WTC11 (cell line): Measurements from ENCODE around the gene PXMP2. TPM values are rescaled to one million over a fixed set of nuclear protein-coding genes. Genes with fewer than 3 reads are reported as not detected.

ENCODE experiments used
- ATAC-seq: fragments of 200-7000 bp; cut with Tn5 transposase; 2 replicates; pipeline ENCODE4 v1.10.0; 2021; ENCODE audit warnings: mild to moderate bottlenecking, moderate library complexity
- CTCF ChIA-PET: fragments of 300-600 bp; sonication (Branson Sonifier 250); formaldehyde crosslinking; loops from one replicate; lab custom pipeline; 2021; ENCODE audit warnings: antibody characterized with exemption; lab: Charles Lee
- POLR2A ChIA-PET: fragments of 350-600 bp; sonication (Branson Sonifier 250); formaldehyde crosslinking; loops from one replicate; lab custom pipeline; 2021; ENCODE audit warnings: antibody characterized with exemption; lab: Charles Lee
- DNase-seq: peaks from one replicate; pipeline ENCODE4 v3.0.0; 2021; ENCODE audit warnings: low spot score
- H3K27ac Mint-ChIP-seq: 2 replicates; pipeline ENCODE4 v1.8.0; 2021; ENCODE audit warnings: mixed read lengths
- H3K27me3 Mint-ChIP-seq: 2 replicates; pipeline ENCODE4 v1.8.0; 2021; ENCODE audit warnings: low read depth, mild to moderate bottlenecking, moderate library complexity, mixed read lengths
- H3K36me3 Mint-ChIP-seq: 2 replicates; pipeline ENCODE4 v1.8.0; 2021; ENCODE audit warnings: mixed read lengths
- H3K4me1 Mint-ChIP-seq: 2 replicates; pipeline ENCODE4 v1.8.0; 2022; ENCODE audit warnings: mixed read lengths
- H3K4me3 Mint-ChIP-seq: 2 replicates; pipeline ENCODE4 v1.8.0; 2021; ENCODE audit warnings: mild to moderate bottlenecking, moderate library complexity, mixed read lengths
- H3K9me3 Mint-ChIP-seq: 2 replicates; pipeline ENCODE4 v1.8.0; 2021; ENCODE audit warnings: mixed read lengths
- CBFB ChIP-seq: sonication (generic); formaldehyde crosslinking; IDR thresholded peaks from 2 replicates; pipeline ENCODE4 v1.8.1; 2022; ENCODE audit warnings: mild to moderate bottlenecking, low read depth, missing genetic modification reagents
- ESRRA ChIP-seq: sonication (generic); formaldehyde crosslinking; IDR thresholded peaks from 2 replicates; pipeline ENCODE4 v1.8.1; 2022; ENCODE audit warnings: mild to moderate bottlenecking, missing genetic modification reagents, borderline replicate concordance
- ETV6 ChIP-seq: sonication (generic); formaldehyde crosslinking; IDR thresholded peaks from 2 replicates; pipeline ENCODE4 v1.8.1; 2022; ENCODE audit warnings: mild to moderate bottlenecking, missing genetic modification reagents
- GRHL2 ChIP-seq: fragments of 250-450 bp; sonication (Bioruptor Pico); IDR thresholded peaks from 2 replicates; pipeline ENCODE4 v1.8.0; 2022; ENCODE audit warnings: mild to moderate bottlenecking, moderate library complexity; ENCODE audit not compliant: insufficient replicate concordance, severe bottlenecking
- IRF2 ChIP-seq: sonication (generic); formaldehyde crosslinking; IDR thresholded peaks from 2 replicates; pipeline ENCODE4 v1.8.0; 2022; ENCODE audit warnings: low read depth, missing genetic modification reagents, borderline replicate concordance
- MYBL2 ChIP-seq: sonication (generic); formaldehyde crosslinking; IDR thresholded peaks from 2 replicates; pipeline ENCODE4 v1.8.1; 2023; ENCODE audit warnings: mild to moderate bottlenecking, moderate library complexity, missing genetic modification reagents
- NR1H2 ChIP-seq: sonication (generic); formaldehyde crosslinking; IDR thresholded peaks from 2 replicates; pipeline ENCODE4 v1.9.0; 2021; ENCODE audit warnings: mild to moderate bottlenecking, moderate library complexity, missing genetic modification reagents
- NR2C2 ChIP-seq: sonication (generic); formaldehyde crosslinking; IDR thresholded peaks from 2 replicates; pipeline ENCODE4 v1.8.0; 2022; ENCODE audit warnings: mild to moderate bottlenecking, missing genetic modification reagents
- SP1 ChIP-seq: sonication (generic); formaldehyde crosslinking; conservative IDR thresholded peaks from 2 replicates; pipeline ENCODE4 v1.8.1; 2022; ENCODE audit warnings: missing genetic modification reagents
- total RNA-seq: library from RNA; stranded (reverse); gene quantifications from 3 replicates; pipeline ENCODE4 v1.2.3, GENCODE V29; 2021
- TF ChIP-seq, protein P1 (sequence below): sonication (generic); formaldehyde crosslinking; conservative IDR thresholded peaks from 2 replicates; pipeline ENCODE4 v1.8.1; 2022; ENCODE audit warnings: mild to moderate bottlenecking, missing genetic modification reagents
- TF ChIP-seq, protein P2 (sequence below): fragments of 250-450 bp; sonication (Bioruptor Pico); IDR thresholded peaks from 2 replicates; pipeline ENCODE4 v2.1.2; 2022; ENCODE audit warnings: mild to moderate bottlenecking, moderate library complexity
- TF ChIP-seq, protein P3 (sequence below): sonication (generic); formaldehyde crosslinking; IDR thresholded peaks from 2 replicates; pipeline ENCODE4 v1.8.1; 2022; ENCODE audit warnings: missing genetic modification reagents, borderline replicate concordance
- TF ChIP-seq, protein P4 (sequence below): sonication (generic); formaldehyde crosslinking; IDR thresholded peaks from 2 replicates; pipeline ENCODE4 v1.8.0; 2022; ENCODE audit warnings: missing genetic modification reagents
- TF ChIP-seq, protein P5 (sequence below): fragments of 250-450 bp; sonication (Bioruptor Pico); conservative IDR thresholded peaks from 2 replicates; pipeline ENCODE4 v1.9.0; 2021; ENCODE audit warnings: mild to moderate bottlenecking
- TF ChIP-seq, protein P6 (sequence below): sonication (generic); formaldehyde crosslinking; IDR thresholded peaks from 2 replicates; pipeline ENCODE4 v1.8.1; 2023; ENCODE audit warnings: mild to moderate bottlenecking, missing genetic modification reagents, borderline replicate concordance

The PXMP2 gene
- total RNA-seq, 1 experiment from 2014 or later: 12.6 TPM

DNA sequence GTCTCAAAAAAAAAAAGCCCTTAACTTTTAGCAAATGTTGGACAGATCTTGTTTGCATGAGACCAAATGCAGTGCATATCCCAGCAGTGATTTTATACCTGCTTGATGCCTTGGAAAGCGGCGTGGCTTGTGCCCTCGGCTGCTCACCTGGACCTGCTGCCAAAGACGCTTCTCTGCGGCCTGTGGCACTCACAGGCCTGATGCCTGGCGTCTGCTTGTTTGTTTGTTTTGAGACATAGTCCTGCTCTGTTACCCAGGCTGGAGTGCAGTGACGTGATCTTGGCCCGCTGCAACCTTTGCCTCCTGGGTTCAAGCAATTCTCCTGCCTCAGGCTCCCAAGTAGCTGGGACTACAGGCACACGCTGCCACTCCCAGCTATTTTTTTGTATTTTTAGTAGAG, 28.5 kb downstream of the PXMP2 start:
- no peak for ATAC-seq
- no peak overlapping the region for H3K4me3 Mint-ChIP-seq
- ChIA-PET CTCF (no interaction called here), POLR2A (no interaction called here)
- 0 out of 2 replicates have a peak, but pooled peaks cover 5% of the 10 kb centered on the region for H3K4me1 Mint-ChIP-seq
- TF ChIP-seq, protein P1, sequence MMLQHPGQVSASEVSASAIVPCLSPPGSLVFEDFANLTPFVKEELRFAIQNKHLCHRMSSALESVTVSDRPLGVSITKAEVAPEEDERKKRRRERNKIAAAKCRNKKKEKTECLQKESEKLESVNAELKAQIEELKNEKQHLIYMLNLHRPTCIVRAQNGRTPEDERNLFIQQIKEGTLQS (CRISPR knock-in tag): no peak
- TF ChIP-seq ESRRA (CRISPR knock-in tag) (no peak), GRHL2 (no peak), NR2C2 (CRISPR knock-in tag) (no peak), ETV6 (CRISPR knock-in tag) (no peak), CBFB (no peak), IRF2 (CRISPR knock-in tag) (no peak), NR1H2 (no peak), SP1 (CRISPR knock-in tag) (no peak), MYBL2 (CRISPR knock-in tag) (no peak)
- TF ChIP-seq, protein P2, sequence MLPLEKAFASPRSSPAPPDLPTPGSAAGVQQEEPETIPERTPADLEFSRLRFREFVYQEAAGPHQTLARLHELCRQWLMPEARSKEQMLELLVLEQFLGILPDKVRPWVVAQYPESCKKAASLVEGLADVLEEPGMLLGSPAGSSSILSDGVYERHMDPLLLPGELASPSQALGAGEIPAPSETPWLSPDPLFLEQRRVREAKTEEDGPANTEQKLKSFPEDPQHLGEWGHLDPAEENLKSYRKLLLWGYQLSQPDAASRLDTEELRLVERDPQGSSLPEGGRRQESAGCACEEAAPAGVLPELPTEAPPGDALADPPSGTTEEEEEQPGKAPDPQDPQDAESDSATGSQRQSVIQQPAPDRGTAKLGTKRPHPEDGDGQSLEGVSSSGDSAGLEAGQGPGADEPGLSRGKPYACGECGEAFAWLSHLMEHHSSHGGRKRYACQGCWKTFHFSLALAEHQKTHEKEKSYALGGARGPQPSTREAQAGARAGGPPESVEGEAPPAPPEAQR (CRISPR knock-in tag): no peak
- TF ChIP-seq, protein P3, sequence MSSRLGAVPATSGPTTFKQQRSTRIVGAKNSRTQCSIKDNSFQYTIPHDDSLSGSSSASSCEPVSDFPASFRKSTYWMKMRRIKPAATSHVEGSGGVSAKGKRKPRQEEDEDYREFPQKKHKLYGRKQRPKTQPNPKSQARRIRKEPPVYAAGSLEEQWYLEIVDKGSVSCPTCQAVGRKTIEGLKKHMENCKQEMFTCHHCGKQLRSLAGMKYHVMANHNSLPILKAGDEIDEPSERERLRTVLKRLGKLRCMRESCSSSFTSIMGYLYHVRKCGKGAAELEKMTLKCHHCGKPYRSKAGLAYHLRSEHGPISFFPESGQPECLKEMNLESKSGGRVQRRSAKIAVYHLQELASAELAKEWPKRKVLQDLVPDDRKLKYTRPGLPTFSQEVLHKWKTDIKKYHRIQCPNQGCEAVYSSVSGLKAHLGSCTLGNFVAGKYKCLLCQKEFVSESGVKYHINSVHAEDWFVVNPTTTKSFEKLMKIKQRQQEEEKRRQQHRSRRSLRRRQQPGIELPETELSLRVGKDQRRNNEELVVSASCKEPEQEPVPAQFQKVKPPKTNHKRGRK (CRISPR knock-in tag): no peak
- TF ChIP-seq, protein P4, sequence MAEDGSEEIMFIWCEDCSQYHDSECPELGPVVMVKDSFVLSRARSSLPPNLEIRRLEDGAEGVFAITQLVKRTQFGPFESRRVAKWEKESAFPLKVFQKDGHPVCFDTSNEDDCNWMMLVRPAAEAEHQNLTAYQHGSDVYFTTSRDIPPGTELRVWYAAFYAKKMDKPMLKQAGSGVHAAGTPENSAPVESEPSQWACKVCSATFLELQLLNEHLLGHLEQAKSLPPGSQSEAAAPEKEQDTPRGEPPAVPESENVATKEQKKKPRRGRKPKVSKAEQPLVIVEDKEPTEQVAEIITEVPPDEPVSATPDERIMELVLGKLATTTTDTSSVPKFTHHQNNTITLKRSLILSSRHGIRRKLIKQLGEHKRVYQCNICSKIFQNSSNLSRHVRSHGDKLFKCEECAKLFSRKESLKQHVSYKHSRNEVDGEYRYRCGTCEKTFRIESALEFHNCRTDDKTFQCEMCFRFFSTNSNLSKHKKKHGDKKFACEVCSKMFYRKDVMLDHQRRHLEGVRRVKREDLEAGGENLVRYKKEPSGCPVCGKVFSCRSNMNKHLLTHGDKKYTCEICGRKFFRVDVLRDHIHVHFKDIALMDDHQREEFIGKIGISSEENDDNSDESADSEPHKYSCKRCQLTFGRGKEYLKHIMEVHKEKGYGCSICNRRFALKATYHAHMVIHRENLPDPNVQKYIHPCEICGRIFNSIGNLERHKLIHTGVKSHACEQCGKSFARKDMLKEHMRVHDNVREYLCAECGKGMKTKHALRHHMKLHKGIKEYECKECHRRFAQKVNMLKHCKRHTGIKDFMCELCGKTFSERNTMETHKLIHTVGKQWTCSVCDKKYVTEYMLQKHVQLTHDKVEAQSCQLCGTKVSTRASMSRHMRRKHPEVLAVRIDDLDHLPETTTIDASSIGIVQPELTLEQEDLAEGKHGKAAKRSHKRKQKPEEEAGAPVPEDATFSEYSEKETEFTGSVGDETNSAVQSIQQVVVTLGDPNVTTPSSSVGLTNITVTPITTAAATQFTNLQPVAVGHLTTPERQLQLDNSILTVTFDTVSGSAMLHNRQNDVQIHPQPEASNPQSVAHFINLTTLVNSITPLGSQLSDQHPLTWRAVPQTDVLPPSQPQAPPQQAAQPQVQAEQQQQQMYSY: no peak
- TF ChIP-seq, protein P5, sequence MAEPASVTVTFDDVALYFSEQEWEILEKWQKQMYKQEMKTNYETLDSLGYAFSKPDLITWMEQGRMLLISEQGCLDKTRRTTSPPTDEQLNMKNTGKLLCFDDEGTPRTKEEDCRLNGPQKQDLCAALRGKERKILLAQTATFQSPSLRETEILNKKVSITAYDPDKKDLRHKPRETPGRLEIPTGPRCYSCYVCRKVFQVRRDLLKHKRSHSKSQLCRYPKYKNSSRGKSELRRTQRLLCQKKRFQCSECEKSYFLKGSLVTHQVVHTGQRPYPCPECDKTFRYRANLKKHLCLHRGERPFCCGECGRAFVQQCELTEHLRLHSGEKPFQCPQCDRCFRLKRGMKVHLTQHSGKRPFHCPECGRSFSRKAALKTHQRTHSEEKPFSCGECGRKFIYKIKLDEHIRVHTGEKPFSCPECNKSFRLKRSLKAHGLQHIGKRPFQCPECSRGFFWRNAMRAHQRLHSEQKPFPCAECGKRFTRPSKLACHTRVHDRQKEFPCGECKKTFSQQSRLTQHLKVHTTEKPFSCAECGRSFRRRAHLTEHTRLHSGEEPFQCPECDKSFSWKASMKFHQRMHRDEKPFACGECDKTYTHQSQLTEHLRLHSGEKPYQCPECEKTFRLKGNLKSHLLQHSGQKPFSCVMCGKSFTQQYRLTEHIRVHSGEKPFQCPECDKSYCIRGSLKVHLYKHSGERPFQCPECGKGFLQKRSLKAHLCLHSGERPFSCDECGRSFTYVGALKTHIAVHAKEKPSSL: no peak
- TF ChIP-seq, protein P6, sequence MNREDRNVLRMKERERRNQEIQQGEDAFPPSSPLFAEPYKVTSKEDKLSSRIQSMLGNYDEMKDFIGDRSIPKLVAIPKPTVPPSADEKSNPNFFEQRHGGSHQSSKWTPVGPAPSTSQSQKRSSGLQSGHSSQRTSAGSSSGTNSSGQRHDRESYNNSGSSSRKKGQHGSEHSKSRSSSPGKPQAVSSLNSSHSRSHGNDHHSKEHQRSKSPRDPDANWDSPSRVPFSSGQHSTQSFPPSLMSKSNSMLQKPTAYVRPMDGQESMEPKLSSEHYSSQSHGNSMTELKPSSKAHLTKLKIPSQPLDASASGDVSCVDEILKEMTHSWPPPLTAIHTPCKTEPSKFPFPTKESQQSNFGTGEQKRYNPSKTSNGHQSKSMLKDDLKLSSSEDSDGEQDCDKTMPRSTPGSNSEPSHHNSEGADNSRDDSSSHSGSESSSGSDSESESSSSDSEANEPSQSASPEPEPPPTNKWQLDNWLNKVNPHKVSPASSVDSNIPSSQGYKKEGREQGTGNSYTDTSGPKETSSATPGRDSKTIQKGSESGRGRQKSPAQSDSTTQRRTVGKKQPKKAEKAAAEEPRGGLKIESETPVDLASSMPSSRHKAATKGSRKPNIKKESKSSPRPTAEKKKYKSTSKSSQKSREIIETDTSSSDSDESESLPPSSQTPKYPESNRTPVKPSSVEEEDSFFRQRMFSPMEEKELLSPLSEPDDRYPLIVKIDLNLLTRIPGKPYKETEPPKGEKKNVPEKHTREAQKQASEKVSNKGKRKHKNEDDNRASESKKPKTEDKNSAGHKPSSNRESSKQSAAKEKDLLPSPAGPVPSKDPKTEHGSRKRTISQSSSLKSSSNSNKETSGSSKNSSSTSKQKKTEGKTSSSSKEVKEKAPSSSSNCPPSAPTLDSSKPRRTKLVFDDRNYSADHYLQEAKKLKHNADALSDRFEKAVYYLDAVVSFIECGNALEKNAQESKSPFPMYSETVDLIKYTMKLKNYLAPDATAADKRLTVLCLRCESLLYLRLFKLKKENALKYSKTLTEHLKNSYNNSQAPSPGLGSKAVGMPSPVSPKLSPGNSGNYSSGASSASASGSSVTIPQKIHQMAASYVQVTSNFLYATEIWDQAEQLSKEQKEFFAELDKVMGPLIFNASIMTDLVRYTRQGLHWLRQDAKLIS (CRISPR knock-in tag): no peak
- no peak overlapping the region for H3K27ac Mint-ChIP-seq
- no peak for DNase-seq
- H3K36me3 Mint-ChIP-seq: peaks cover 37% of the 10 kb centered on the region
- no peaks in the 10 kb centered on the region for H3K9me3 Mint-ChIP-seq
- no peaks in the 10 kb centered on the region for H3K27me3 Mint-ChIP-seq
